Neural cell (in vitro differentiated cells): ENCODE measurements around the gene SLC25A25. TPM values are rescaled to one million over a fixed set of nuclear protein-coding genes. Genes with fewer than 3 reads are reported as not detected.

Experiments used
- H2AFZ ChIP-seq: fragments of 200-600, 300-800 bp; sonication (generic), shearing (Covaris generic); 2 replicates; pipeline ENCODE4 v1.6.0; 2014; ENCODE audit warnings: low read depth, mild to moderate bottlenecking, antibody characterized with exemption, low read length, moderate library complexity
- H3F3A ChIP-seq: fragments of 200-600 bp; shearing (Covaris generic); 2 replicates; pipeline ENCODE4 v1.6.1; 2016; ENCODE audit warnings: mild to moderate bottlenecking, moderate library complexity, mixed read lengths, antibody characterized with exemption, low read length; ENCODE audit not compliant: insufficient read depth, poor library complexity, severe bottlenecking
- H3K27ac ChIP-seq: fragments of 200-600, 300-800 bp; sonication (generic), shearing (Covaris generic); 2 replicates; pipeline ENCODE4 v1.5.1; 2014; ENCODE audit warnings: mild to moderate bottlenecking, low read length, moderate library complexity
- H3K27me3 ChIP-seq: fragments of 300-800, 200-600 bp; sonication (generic), shearing (Covaris generic); 2 replicates; pipeline ENCODE4 v1.6.0; 2014; ENCODE audit warnings: mild to moderate bottlenecking, low read depth, low read length, moderate library complexity; ENCODE audit not compliant: insufficient read depth
- H3K36me3 ChIP-seq: fragments of 300-800, 200-600 bp; sonication (generic), shearing (Covaris generic); 2 replicates; pipeline ENCODE4 v1.5.1; 2014; ENCODE audit warnings: mild to moderate bottlenecking, antibody characterized with exemption, low read length, moderate library complexity; ENCODE audit not compliant: insufficient read depth
- H3K4me2 ChIP-seq: fragments of 300-800, 200-600 bp; sonication (generic), shearing (Covaris generic); 2 replicates; pipeline ENCODE4 v1.6.0; 2014; ENCODE audit warnings: mild to moderate bottlenecking, low read length
- H3K4me3 ChIP-seq: fragments of 300-800, 200-600 bp; sonication (generic), shearing (Covaris generic); 2 replicates; pipeline ENCODE4 v1.5.1; 2014; ENCODE audit warnings: mild to moderate bottlenecking, low read length, moderate library complexity
- H3K79me2 ChIP-seq: fragments of 200-600 bp; shearing (Covaris generic); replicated peaks from 2 replicates; pipeline ENCODE4 v1.6.0; 2014; ENCODE audit warnings: mild to moderate bottlenecking, low read length, moderate library complexity; ENCODE audit not compliant: insufficient read depth
- H3K9ac ChIP-seq: fragments of 300-800, 200-600 bp; sonication (generic), shearing (Covaris generic); 2 replicates; pipeline ENCODE4 v1.6.1; 2016; ENCODE audit warnings: mild to moderate bottlenecking, low read length, mixed read lengths
- H3K9me2 ChIP-seq: fragments of 200-600 bp; shearing (Covaris generic); 2 replicates; pipeline ENCODE4 v1.6.1; 2016; ENCODE audit warnings: mild to moderate bottlenecking, low read length, mixed read lengths; ENCODE audit not compliant: insufficient read depth
- H3K9me3 ChIP-seq: fragments of 200-600, 300-800 bp; sonication (generic), shearing (Covaris generic); 2 replicates; pipeline ENCODE4 v1.6.1; 2016; ENCODE audit warnings: mild to moderate bottlenecking, mixed run types, low read length, moderate library complexity, mixed read lengths
- H4K20me1 ChIP-seq: fragments of 200-600 bp; shearing (Covaris generic); 2 replicates; pipeline ENCODE4 v1.6.1; 2016; ENCODE audit warnings: mild to moderate bottlenecking, mixed run types; ENCODE audit not compliant: insufficient read depth
- CTCF ChIP-seq: fragments of 450-650 bp; IDR thresholded peaks from 2 replicates; pipeline ENCODE4 v1.5.1; 2014; ENCODE audit warnings: antibody characterized with exemption, mild to moderate bottlenecking, moderate library complexity; ENCODE audit not compliant: poor library complexity, severe bottlenecking
- EP300 ChIP-seq: fragments of 450-650 bp; conservative IDR thresholded peaks from 2 replicates; pipeline ENCODE4 v1.6.1; 2014; ENCODE audit warnings: antibody characterized with exemption, mild to moderate bottlenecking, moderate library complexity; ENCODE audit not compliant: poor library complexity, severe bottlenecking
- EZH2 ChIP-seq: fragments of 200-600, 300-800 bp; shearing (Covaris generic), sonication (generic); IDR thresholded peaks from 2 replicates; pipeline ENCODE4 v1.6.1; 2014; ENCODE audit warnings: antibody characterized with exemption, low read length, borderline replicate concordance, mild to moderate bottlenecking; ENCODE audit not compliant: insufficient read depth, poor library complexity, severe bottlenecking
- MXI1 ChIP-seq: fragments of 450-650 bp; conservative IDR thresholded peaks from 2 replicates; pipeline ENCODE4 v1.6.1; 2014; ENCODE audit warnings: antibody characterized with exemption, mild to moderate bottlenecking; ENCODE audit not compliant: poor library complexity, severe bottlenecking
- POLR2AphosphoS5 ChIP-seq: IDR thresholded peaks from 2 replicates; pipeline ENCODE4 v1.6.1; 2012
- RAD21 ChIP-seq: fragments of 450-650 bp; conservative IDR thresholded peaks from 2 replicates; pipeline ENCODE4 v1.6.1; 2014; ENCODE audit warnings: antibody characterized with exemption, mild to moderate bottlenecking, moderate library complexity
- REST ChIP-seq: IDR thresholded peaks from 2 replicates; pipeline ENCODE4 v1.6.1; 2012; ENCODE audit warnings: borderline replicate concordance
- SMC3 ChIP-seq: fragments of 450-650 bp; conservative IDR thresholded peaks from 2 replicates; pipeline ENCODE4 v1.6.1; 2014; ENCODE audit warnings: antibody characterized with exemption, mild to moderate bottlenecking, moderate library complexity; ENCODE audit not compliant: poor library complexity
- TAF1 ChIP-seq: IDR thresholded peaks from 2 replicates; pipeline ENCODE4 v1.6.1; 2012; ENCODE audit warnings: low read depth
- polyA plus RNA-seq: library from polyadenylated mRNA; depleted of rRNA; stranded (reverse); fragments of >200 nt; gene quantifications from 2 replicates; pipeline ENCODE4 v1.2.3, GENCODE V29; 2014

Gene SLC25A25
- polyA plus RNA-seq, 1 donor from 2014 or later: 43.7 TPM

- H3K9me2 ChIP-seq: no peaks in the 10 kb centered on the region
- H2AFZ ChIP-seq: no peak overlapping the region
- no peak overlapping the region for H3K27ac ChIP-seq
- H3K9me3 ChIP-seq: no peaks in the 10 kb centered on the region
- H3F3A ChIP-seq: no peaks in the 10 kb centered on the region
- H3K4me3 ChIP-seq: no peak overlapping the region
- H3K27me3 ChIP-seq: no peaks in the 10 kb centered on the region
- H3K36me3 ChIP-seq: no peaks in the 10 kb centered on the region
- no peaks in the 10 kb centered on the region for H3K79me2 ChIP-seq
- H3K4me2 ChIP-seq: no peak overlapping the region
- TF ChIP-seq POLR2AphosphoS5 (no peak), SMC3 (no peak), TAF1 (no peak)
- no peaks in the 10 kb centered on the region for H4K20me1 ChIP-seq
- H3K9ac ChIP-seq: no peak overlapping the region
Measured at GRCh38 chr9:128107468-128108268, 39.6 kb downstream of the SLC25A25 start.

- Histone ChIP-seq H3K4me2 (no peak overlapping the region), H3K27me3 (no peaks in the 10 kb centered on the region), H3K9me3 (no peaks in the 10 kb centered on the region), H3K36me3 (no peaks in the 10 kb centered on the region), H3K4me3 (no peak overlapping the region), H3K79me2 (no peaks in the 10 kb centered on the region), H4K20me1 (no peaks in the 10 kb centered on the region), H2AFZ (no peak overlapping the region), H3F3A (no peaks in the 10 kb centered on the region), H3K9ac (no peak overlapping the region), H3K27ac (no peak overlapping the region), H3K9me2 (no peaks in the 10 kb centered on the region)
- TF ChIP-seq RAD21 (no peak), POLR2AphosphoS5 (no peak), TAF1 (no peak), SMC3 (no peak), EP300 (no peak), EZH2 (no peak), CTCF (no peak), MXI1 (no peak), REST (no peak)
Measured at GRCh38 chr9:128108269-128109049, 40.4 kb downstream of the SLC25A25 start.
